MG63 (cell line): ENCODE data around the gene SLC30A2. TPM values are rescaled to one million over a fixed set of nuclear protein-coding genes. Genes with fewer than 3 reads are reported as not detected.

ENCODE experiments used
- DNase-seq: peaks from one replicate; pipeline ENCODE4 v3.0.0-alpha.2; 2020
- H3K27me3 ChIP-seq: fragments of 250-450 bp; sonication (Bioruptor Pico); 2 replicates; pipeline ENCODE4 v1.5.1; 2020; ENCODE audit warnings: mild to moderate bottlenecking, moderate library complexity
- H3K36me3 ChIP-seq: fragments of 250-450 bp; sonication (Bioruptor Pico); 2 replicates; pipeline ENCODE4 v1.5.1; 2020; ENCODE audit warnings: mild to moderate bottlenecking, moderate library complexity
- H3K4me3 ChIP-seq: fragments of 250-450 bp; sonication (Bioruptor Pico); 2 replicates; pipeline ENCODE4 v1.5.1; 2020; ENCODE audit warnings: mild to moderate bottlenecking, moderate library complexity
- H3K9me3 ChIP-seq: fragments of 250-450 bp; sonication (Bioruptor Pico); 2 replicates; pipeline ENCODE4 v1.5.1; 2020; ENCODE audit warnings: mild to moderate bottlenecking, moderate library complexity
- total RNA-seq: library from RNA; depleted of rRNA; stranded (reverse); fragments of >200 nt; shearing (Covaris generic); gene quantifications from 2 replicates; pipeline ENCODE4 v1.2.3, GENCODE V29; 2014; ENCODE audit warnings: low replicate concordance

The SLC30A2 gene
- total RNA-seq, 1 experiment from 2014 or later: not detected

- no peak for DNase-seq
- no peaks in the 10 kb centered on the region for H3K27me3 ChIP-seq
- no peaks in the 10 kb centered on the region for H3K9me3 ChIP-seq
- no peaks in the 10 kb centered on the region for H3K36me3 ChIP-seq
- no peak overlapping the region for H3K4me3 ChIP-seq
Measured at GRCh38 chr1:26020330-26020768, 25.6 kb downstream of the SLC30A2 start.

DNA sequence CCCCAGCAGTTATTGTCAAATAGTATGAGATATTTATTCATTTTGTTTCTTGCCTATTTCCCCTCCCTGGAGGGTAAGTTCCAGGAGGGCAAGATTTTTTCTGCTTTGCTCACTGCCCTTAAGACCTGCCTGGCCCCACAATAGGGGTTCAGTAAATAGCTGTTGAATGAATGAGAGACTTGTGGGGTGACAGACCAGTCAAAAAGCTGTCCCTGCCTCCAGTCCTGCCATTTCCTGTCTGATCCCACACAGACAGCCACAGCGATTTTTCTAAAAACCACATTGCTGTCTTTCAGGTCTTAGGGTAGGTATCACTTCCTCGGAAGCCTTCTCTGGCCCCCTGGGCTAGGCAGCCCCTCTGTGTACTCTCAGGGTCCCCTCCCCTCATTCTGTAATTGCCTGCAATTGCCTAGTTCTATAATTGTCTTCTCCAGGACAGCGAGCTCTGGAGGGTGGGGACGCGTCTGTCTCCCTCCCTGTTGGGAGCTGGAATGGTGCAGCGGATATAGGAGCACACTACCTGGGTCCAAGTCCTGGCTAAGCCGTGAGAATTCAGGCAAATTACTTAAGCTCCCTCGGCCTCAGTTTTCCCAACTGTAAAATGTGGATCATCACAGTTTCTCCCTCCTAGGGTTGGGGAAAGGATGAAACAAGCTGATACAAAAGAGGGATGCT lies 26.1 kb downstream of the SLC30A2 start:
- DNase-seq: no peak
- Histone ChIP-seq H3K27me3 (no peaks in the 10 kb centered on the region), H3K9me3 (no peaks in the 10 kb centered on the region), H3K4me3 (no peak overlapping the region), H3K36me3 (no peaks in the 10 kb centered on the region)

- Histone ChIP-seq H3K9me3 (no peaks in the 10 kb centered on the region), H3K27me3 (no peaks in the 10 kb centered on the region), H3K36me3 (no peaks in the 10 kb centered on the region), H3K4me3 (no peak overlapping the region)
- no peak for DNase-seq
Measured at GRCh38 chr1:26017606-26018005, 28.3 kb downstream of the SLC30A2 start.

- no peaks in the 10 kb centered on the region for H3K36me3 ChIP-seq
- no peak overlapping the region for H3K4me3 ChIP-seq
- DNase-seq: no peak
- no peaks in the 10 kb centered on the region for H3K9me3 ChIP-seq
- H3K27me3 ChIP-seq: no peaks in the 10 kb centered on the region
Measured at GRCh38 chr1:26016953-26017545, 28.9 kb downstream of the SLC30A2 start.

DNA sequence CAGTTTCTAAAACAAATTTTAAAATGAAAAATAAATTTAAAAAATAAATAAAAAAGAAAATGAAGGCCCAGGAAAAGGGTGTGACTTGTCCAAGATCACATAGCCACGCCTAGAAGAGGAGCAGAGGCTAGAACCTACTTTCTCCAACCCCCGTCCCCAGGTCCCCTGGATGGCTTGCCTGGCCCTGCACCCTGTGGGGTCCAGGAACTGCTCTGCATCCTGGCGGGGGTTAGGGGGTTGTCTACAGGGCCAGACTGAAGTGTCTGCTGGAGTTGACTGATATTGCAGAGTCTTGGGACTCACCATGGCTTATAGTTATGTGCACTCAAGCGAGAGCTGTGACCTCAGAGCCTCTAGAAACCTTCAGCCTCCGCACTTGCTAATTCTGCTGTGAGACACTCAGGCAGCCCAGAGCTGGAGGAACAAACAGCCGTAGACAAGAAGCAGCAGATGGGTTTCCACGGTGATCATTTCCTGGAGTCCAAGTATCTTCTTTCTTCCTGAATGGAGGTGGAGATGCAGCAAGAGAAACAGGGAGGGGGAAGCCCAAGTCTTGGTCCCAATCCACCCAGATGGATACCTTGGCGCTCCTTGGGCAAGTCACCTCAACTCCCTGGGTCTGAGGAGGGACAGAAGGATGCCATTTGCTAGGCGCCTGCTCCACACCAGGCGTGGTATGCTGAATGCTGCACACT lies 29.5 kb downstream of the SLC30A2 start:
- no peak overlapping the region for H3K4me3 ChIP-seq
- no peaks in the 10 kb centered on the region for H3K27me3 ChIP-seq
- no peaks in the 10 kb centered on the region for H3K36me3 ChIP-seq
- no peak for DNase-seq
- H3K9me3 ChIP-seq: no peaks in the 10 kb centered on the region

DNA sequence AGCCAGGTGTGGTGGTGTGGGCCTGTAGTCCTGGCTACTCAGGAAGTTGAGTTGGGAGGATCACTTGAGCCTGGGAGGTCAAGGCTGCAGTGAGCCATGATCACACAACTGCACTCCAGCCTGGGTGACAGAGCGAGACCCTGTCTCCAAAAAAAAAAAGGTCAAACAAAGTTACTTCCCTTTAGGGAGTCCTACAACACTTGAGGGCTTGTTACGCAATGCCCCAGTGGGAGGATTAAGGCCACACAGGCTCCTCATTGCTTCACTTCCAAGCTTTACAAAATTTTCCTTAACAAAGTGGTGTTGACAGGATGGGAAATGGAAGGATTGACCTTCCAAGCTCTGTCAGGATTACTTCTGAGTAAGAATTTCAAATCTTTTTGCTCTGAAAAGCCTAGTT lies 30.6 kb downstream of the SLC30A2 start:
- Histone ChIP-seq H3K27me3 (no peaks in the 10 kb centered on the region), H3K9me3 (no peaks in the 10 kb centered on the region), H3K36me3 (no peaks in the 10 kb centered on the region), H3K4me3 (no peak overlapping the region)
- DNase-seq: no peak

DNA sequence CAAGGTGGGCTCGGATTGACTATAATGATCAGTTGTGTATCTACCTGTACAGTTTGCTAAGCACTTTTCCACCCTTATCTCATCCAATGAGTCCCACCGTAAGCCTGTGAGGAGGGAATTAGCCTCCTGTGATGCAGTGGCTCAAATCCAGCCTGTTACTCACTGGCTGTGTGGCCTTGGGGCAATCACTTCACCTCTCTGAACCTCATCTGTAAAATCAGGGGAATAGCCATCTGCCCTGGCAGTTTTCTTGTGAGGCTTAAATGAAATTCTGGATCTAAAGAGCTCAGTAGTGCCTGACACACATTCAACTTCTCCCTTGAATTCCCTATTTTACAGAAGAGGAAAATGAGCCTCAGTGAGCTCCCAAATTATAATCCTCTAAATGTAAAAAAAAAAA lies 31.7 kb downstream of the SLC30A2 start:
- no peaks in the 10 kb centered on the region for H3K36me3 ChIP-seq
- H3K27me3 ChIP-seq: no peaks in the 10 kb centered on the region
- H3K9me3 ChIP-seq: no peaks in the 10 kb centered on the region
- H3K4me3 ChIP-seq: no peak overlapping the region
- DNase-seq: no peak

GRCh38 chr1:26012864-26013263 lies 33.1 kb downstream of the SLC30A2 start:
- Histone ChIP-seq H3K36me3 (no peaks in the 10 kb centered on the region), H3K27me3 (no peaks in the 10 kb centered on the region), H3K9me3 (no peaks in the 10 kb centered on the region), H3K4me3 (no peak overlapping the region)
- DNase-seq: no peak

DNA sequence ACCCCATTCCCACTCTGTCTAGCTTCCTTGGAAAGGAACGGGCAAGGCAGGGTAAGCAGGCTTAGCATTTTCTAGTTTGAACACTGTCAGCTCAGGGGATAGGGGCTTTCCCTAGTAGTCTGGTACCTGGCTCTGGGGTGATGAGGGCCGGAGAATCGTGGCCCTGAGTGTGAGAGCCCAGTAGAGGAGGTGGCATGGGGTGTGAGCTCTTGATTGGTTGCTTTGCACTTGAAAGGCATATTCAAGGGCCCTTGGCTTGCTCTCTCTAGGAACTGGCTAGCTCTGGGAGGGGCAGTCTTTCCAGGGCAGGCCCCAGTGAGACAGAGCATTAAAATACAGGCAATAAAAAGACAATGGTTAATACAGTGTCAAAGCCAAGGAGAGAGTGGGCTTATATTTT lies 35.1 kb downstream of the SLC30A2 start:
- DNase-seq: no peak
- Histone ChIP-seq H3K4me3 (no peak overlapping the region), H3K36me3 (no peaks in the 10 kb centered on the region)

GRCh38 chr1:26009796-26010447 lies 36.0 kb downstream of the SLC30A2 start:
- no peak for DNase-seq
- no peak overlapping the region for H3K4me3 ChIP-seq
- H3K27me3 ChIP-seq: no peaks in the 10 kb centered on the region
- H3K9me3 ChIP-seq: no peaks in the 10 kb centered on the region
- H3K36me3 ChIP-seq: no peaks in the 10 kb centered on the region

More for the DNA sequence above, 35.1 kb downstream of the SLC30A2 start:
- Histone ChIP-seq H3K9me3 (no peaks in the 10 kb centered on the region), H3K27me3 (no peaks in the 10 kb centered on the region)

DNA sequence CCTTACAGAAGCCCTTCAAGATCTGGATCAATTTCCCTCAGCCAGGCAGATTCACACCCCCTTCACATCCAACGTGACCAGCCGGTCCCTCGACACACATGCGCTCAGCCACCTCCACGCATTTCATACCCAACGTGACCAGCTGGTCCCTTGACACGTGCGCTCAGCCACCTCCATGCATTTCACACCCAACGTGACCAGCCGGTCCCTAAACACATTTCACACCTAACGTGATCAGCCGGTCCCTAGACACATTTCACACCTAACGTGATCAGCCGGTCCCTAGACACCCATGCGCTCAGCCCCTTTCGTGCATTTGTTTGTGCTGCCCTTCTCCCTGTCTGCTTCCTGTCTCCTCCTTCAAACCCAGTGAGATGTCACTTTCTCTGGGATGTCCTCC lies 39.2 kb downstream of the SLC30A2 start:
- no peaks in the 10 kb centered on the region for H3K27me3 ChIP-seq
- no peak overlapping the region for H3K4me3 ChIP-seq
- H3K9me3 ChIP-seq: no peaks in the 10 kb centered on the region
- H3K36me3 ChIP-seq: no peaks in the 10 kb centered on the region
- DNase-seq: no peak

DNA sequence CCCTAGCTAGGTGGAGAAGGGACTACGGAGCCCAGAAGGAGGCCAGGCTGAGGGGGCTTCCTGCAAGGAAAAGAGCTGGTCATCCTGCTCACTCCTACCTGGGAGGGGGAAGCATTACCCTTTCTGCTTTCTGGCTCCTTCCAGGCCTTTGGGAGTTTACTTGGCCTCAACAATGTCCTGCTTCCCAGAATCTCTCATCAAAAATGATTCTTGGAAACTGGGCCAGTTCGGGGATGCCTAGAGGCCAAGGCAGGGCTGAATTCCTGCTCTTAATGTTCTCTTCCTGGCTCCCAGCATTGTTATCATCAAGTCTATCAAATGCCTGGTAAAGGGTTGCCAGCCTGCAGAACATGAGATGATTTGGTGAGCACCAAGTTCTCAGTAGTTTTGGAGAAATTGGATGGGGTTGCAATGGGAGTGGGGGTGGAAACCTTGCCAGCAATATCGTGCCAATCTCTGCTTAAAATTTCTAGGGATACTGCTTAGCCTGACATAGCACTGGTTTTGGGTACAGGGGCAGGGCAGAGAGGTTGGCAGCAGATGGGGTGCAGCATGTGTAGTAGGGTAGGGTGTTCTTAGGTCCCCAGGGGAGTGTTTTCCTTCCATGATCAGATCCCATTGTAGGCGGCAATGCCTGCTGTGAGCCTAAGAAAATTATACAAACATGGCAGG lies 40.3 kb downstream of the SLC30A2 start:
- DNase-seq: no peak
- Histone ChIP-seq H3K9me3 (no peaks in the 10 kb centered on the region), H3K4me3 (no peak overlapping the region), H3K36me3 (no peaks in the 10 kb centered on the region), H3K27me3 (no peaks in the 10 kb centered on the region)

GRCh38 chr1:26003756-26004155 lies 42.2 kb downstream of the SLC30A2 start:
- H3K9me3 ChIP-seq: no peaks in the 10 kb centered on the region
- no peaks in the 10 kb centered on the region for H3K27me3 ChIP-seq

GRCh38 chr1:26003262-26003661 lies 42.7 kb downstream of the SLC30A2 start:
- no peaks in the 10 kb centered on the region for H3K36me3 ChIP-seq
- no peak overlapping the region for H3K4me3 ChIP-seq
- no peaks in the 10 kb centered on the region for H3K9me3 ChIP-seq
- no peaks in the 10 kb centered on the region for H3K27me3 ChIP-seq
- DNase-seq: no peak

More at GRCh38 chr1:26003756-26004155, 42.2 kb downstream of the SLC30A2 start:
- no peak for DNase-seq
- H3K4me3 ChIP-seq: no peak overlapping the region
- H3K36me3 ChIP-seq: no peaks in the 10 kb centered on the region

DNA sequence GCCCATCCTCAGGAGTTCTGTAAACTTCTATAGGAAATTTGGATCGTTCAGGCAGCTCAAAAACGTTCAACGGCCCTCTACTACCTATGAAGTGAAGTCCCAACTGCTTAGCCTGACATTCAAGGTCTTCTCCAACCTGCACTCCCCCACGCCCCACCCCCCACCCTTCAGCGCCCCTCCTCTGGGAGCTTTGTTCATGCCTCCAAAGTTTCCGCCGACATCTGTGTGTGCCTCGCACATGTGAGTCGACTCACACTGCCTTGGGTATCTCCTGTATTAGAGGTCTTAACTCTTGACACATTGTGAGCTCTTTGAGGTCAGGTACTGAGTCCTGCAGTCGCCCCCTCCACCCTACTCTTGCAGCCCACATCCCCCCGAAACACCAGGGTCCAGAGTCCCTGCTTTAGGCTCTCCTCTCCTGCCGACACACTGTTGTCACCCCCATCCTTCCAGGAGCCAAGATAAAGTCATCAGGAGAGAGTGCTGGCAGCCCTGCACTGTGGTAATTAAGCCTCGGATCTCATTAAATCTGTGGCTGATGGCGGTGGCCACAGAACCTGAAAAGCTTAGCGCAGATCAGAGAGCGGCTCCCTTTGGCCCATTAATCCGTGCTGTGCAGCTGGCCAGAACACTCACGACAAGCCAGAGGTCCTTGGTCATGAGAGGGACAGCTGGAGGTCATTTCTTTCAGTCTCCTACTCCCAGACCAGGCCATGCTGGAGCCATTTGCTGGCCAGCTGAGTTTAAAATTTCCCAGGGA lies 46.7 kb downstream of the SLC30A2 start:
- no peaks in the 10 kb centered on the region for H3K36me3 ChIP-seq
- no peak overlapping the region for H3K4me3 ChIP-seq
- no peak for DNase-seq
- no peaks in the 10 kb centered on the region for H3K27me3 ChIP-seq
- H3K9me3 ChIP-seq: no peaks in the 10 kb centered on the region
